Keratinocyte (primary cell): ENCODE data around the gene AGAP1. TPM values are rescaled to one million over a fixed set of nuclear protein-coding genes. Genes with fewer than 3 reads are reported as not detected.

Experiments
- DNase-seq: peaks from one replicate; pipeline ENCODE4 v3.0.0-alpha.2; 2011; ENCODE audit warnings: low read depth, missing footprints, low spot score
- FAIRE-seq: peaks from 2 replicates; lab custom pipeline; 2011; peaks lifted over from hg19 to GRCh38; lab: Jason Lieb, UNC
- H2AFZ ChIP-seq: 2 replicates; pipeline ENCODE4 v1.6.0; 2012; ENCODE audit warnings: low read length, control low read depth, inconsistent platforms; ENCODE audit not compliant: control insufficient read depth
- H3K27ac ChIP-seq: 2 replicates; pipeline ENCODE4 v1.5.1; 2011; ENCODE audit warnings: low read length; ENCODE audit not compliant: control insufficient read depth, insufficient read depth
- H3K27me3 ChIP-seq: 3 replicates; pipeline ENCODE4 v1.6.0; 2011; ENCODE audit warnings: low read length; ENCODE audit not compliant: control insufficient read depth, insufficient read depth; ENCODE audit errors: extremely low read depth
- H3K36me3 ChIP-seq, 2 experiments: 2 replicates in 1 of 2; 3 replicates in 1 of 2; pipeline ENCODE4 v1.5.1; 2011; ENCODE audit warnings: low read length in 2 of 2, mild to moderate bottlenecking in 1 of 2; ENCODE audit not compliant: control insufficient read depth in 2 of 2, insufficient read depth in 2 of 2; ENCODE audit errors: extremely low read depth in 1 of 2
- H3K4me1 ChIP-seq: 3 replicates; pipeline ENCODE4 v1.5.1; 2011; ENCODE audit warnings: low read length; ENCODE audit not compliant: control insufficient read depth, insufficient read depth; ENCODE audit errors: extremely low read depth
- H3K4me2 ChIP-seq: 3 replicates; pipeline ENCODE4 v1.6.0; 2011; ENCODE audit warnings: low read depth, low read length; ENCODE audit not compliant: control insufficient read depth, insufficient read depth; ENCODE audit errors: extremely low read depth
- H3K4me3 ChIP-seq, 3 experiments: fragments of 200-600 bp in 1 of 3; sonication (generic) in 1 of 3; 2 replicates in 2 of 3; 3 replicates in 1 of 3; pipeline ENCODE4 v1.5.1; 2011 to 2016; ENCODE audit warnings: low read length in 3 of 3, mild to moderate bottlenecking in 3 of 3, control low read depth in 2 of 3, inconsistent platforms in 1 of 3, low read depth in 1 of 3, mixed read lengths in 1 of 3, mixed run types in 1 of 3, moderate library complexity in 1 of 3; ENCODE audit not compliant: control insufficient read depth in 2 of 3, insufficient read depth in 2 of 3; ENCODE audit errors: extremely low read depth in 1 of 3
- H3K79me2 ChIP-seq: 2 replicates; pipeline ENCODE4 v1.6.0; 2012; ENCODE audit warnings: low read length; ENCODE audit not compliant: control insufficient read depth, insufficient read depth
- H3K9ac ChIP-seq: 3 replicates; pipeline ENCODE4 v1.6.0; 2011; ENCODE audit warnings: low read length; ENCODE audit not compliant: control insufficient read depth, insufficient read depth; ENCODE audit errors: extremely low read depth
- H3K9me1 ChIP-seq: 3 replicates; pipeline ENCODE4 v1.6.0; 2011; ENCODE audit warnings: low read length; ENCODE audit not compliant: control insufficient read depth, insufficient read depth; ENCODE audit errors: extremely low read depth
- H3K9me3 ChIP-seq: 2 replicates; pipeline ENCODE4 v1.5.1; 2012; ENCODE audit warnings: low read depth, low read length; ENCODE audit not compliant: control insufficient read depth
- H4K20me1 ChIP-seq: 3 replicates; pipeline ENCODE4 v1.6.0; 2011; ENCODE audit warnings: low read length; ENCODE audit not compliant: control insufficient read depth, insufficient read depth; ENCODE audit errors: extremely low read depth
- CTCF ChIP-seq, 3 experiments: IDR thresholded peaks in 1 of 3; conservative IDR thresholded peaks in 1 of 3; optimal IDR thresholded peaks in 1 of 3; 2 replicates in 2 of 3; 3 replicates in 1 of 3; pipeline versions ENCODE3 to v1.5.1; 2011; ENCODE audit warnings: low read length in 3 of 3, mild to moderate bottlenecking in 3 of 3, moderate library complexity in 2 of 3, control low read depth in 1 of 3, inconsistent platforms in 1 of 3; ENCODE audit not compliant: insufficient read depth in 2 of 3; ENCODE audit errors: extremely low read depth in 1 of 3
- EZH2 ChIP-seq: IDR thresholded peaks from one replicate; pipeline ENCODE4 v1.6.1; 2012; ENCODE audit warnings: inconsistent platforms, mild to moderate bottlenecking, low read length, moderate library complexity
- dilution Hi-C: fragments of 300-500 bp; cut with MboI; formaldehyde crosslinking; loops from one replicate; pipeline ENCODE4 v1.7.0; 2020; ENCODE audit warnings: low sequenced_read_pairs; ENCODE audit not compliant: extremely low pct_ligation_motif_present
- polyA plus RNA-seq, 5 experiments: library from polyadenylated mRNA; depleted of rRNA in 3 of 5; stranded (reverse) in 3 of 5; stranded (forward) in 1 of 5; unstranded in 1 of 5; fragments of >200 nt; gene quantifications; 1 replicate in 1 of 5; 2 replicates in 3 of 5; 3 replicates in 1 of 5; pipeline versions ENCODE4 v1.2.1 to v1.2.3, GENCODE V29; 2011 to 2012; ENCODE audit warnings: missing spikeins in 2 of 5, low read depth in 1 of 5, low replicate concordance in 1 of 5

The AGAP1 gene
- polyA plus RNA-seq, 1 donor (not counting 4 experiments of a cell fraction or from before 2014, with no cell fraction given) = 12.6 TPM

- no peak overlapping the region for H3K4me3 ChIP-seq
- H3K9me3 ChIP-seq = no peaks in the 10 kb centered on the region
- H4K20me1 ChIP-seq = no peaks in the 10 kb centered on the region
- no peak overlapping the region for H2AFZ ChIP-seq
- FAIRE-seq (no peak), DNase-seq (no peak)
- no peaks in the 10 kb centered on the region for H3K9me1 ChIP-seq
- dilution Hi-C loops = no loop called here
- H3K27me3 ChIP-seq = no peaks in the 10 kb centered on the region
- H3K9ac ChIP-seq = no peak overlapping the region
- H3K36me3 ChIP-seq = no peaks in the 10 kb centered on the region
- H3K4me2 ChIP-seq = no peak overlapping the region
- no peak overlapping the region for H3K27ac ChIP-seq
- TF ChIP-seq CTCF (optimal IDR thresholded peaks at IDR 0.05 in 1 of 3, IDR thresholded peaks at IDR 0.05 in 1 of 3, conservative IDR thresholded peaks at IDR 0.05 in 1 of 3; ENCODE audit: extremely low read depth in 1 of 3, insufficient read depth in 2 of 3, low read length in 3 of 3) (no peak), EZH2 (no peak)
- no peaks in the 10 kb centered on the region for H3K4me1 ChIP-seq
- no peaks in the 10 kb centered on the region for H3K79me2 ChIP-seq
Observed at GRCh38 chr2:235784788-235785187, 290.9 kb downstream of the AGAP1 start.

- no peak for TF ChIP-seq EZH2
- no peak for TF ChIP-seq CTCF (optimal IDR thresholded peaks at IDR 0.05 in 1 of 3, IDR thresholded peaks at IDR 0.05 in 1 of 3, conservative IDR thresholded peaks at IDR 0.05 in 1 of 3; ENCODE audit: extremely low read depth in 1 of 3, insufficient read depth in 2 of 3, low read length in 3 of 3)
- peaks cover 3% of the 10 kb centered on the region for H3K9me1 ChIP-seq
- no peaks in the 10 kb centered on the region for H4K20me1 ChIP-seq
- no peak overlapping the region for H3K9ac ChIP-seq
- H2AFZ ChIP-seq = no peak overlapping the region
- H3K4me1 ChIP-seq = no peaks in the 10 kb centered on the region
- dilution Hi-C loops = no loop called here
- H3K4me3 ChIP-seq = no peak overlapping the region
- H3K36me3 ChIP-seq = no peaks in the 10 kb centered on the region
- H3K27ac ChIP-seq = no peak overlapping the region
- H3K9me3 ChIP-seq = no peaks in the 10 kb centered on the region
- FAIRE-seq (no peak), DNase-seq (no peak)
- H3K79me2 ChIP-seq = no peaks in the 10 kb centered on the region
- no peak overlapping the region for H3K4me2 ChIP-seq
- H3K27me3 ChIP-seq = no peaks in the 10 kb centered on the region
Observed at GRCh38 chr2:235789552-235789951, 295.7 kb downstream of the AGAP1 start.
